GM18951 (cell line): ENCODE measurements around the gene ANKH.
"Not testable (repeated sequence)": the region's sequence is repeated elsewhere in the genome, so short reads cannot be mapped to it uniquely, and the experiment has no call there.

Experiments
- POLR2A ChIP-seq: IDR thresholded peaks from 4 replicates; pipeline ENCODE4 v1.6.1; 2011; ENCODE audit warnings: mild to moderate bottlenecking; ENCODE audit not compliant: insufficient read length, insufficient read depth; ENCODE audit errors: extremely low read depth
- in situ Hi-C: fragments of 300-500 bp; cut with MboI; formaldehyde crosslinking; loops from one replicate; pipeline ENCODE4 v1.12.0; 2022; ENCODE audit warnings: low sequenced_read_pairs, mixed read lengths, inconsistent platforms; ENCODE audit not compliant: unreplicated experiment

ANKH gene

GRCh38 chr5:14801792-14802191, 69.8 kb downstream of the ANKH start:
- TF ChIP-seq POLR2A = no peak
- in situ Hi-C loops = no loop called here

GRCh38 chr5:14797385-14797784, 74.2 kb downstream of the ANKH start:
- in situ Hi-C loops = not testable (repeated sequence)

DNA sequence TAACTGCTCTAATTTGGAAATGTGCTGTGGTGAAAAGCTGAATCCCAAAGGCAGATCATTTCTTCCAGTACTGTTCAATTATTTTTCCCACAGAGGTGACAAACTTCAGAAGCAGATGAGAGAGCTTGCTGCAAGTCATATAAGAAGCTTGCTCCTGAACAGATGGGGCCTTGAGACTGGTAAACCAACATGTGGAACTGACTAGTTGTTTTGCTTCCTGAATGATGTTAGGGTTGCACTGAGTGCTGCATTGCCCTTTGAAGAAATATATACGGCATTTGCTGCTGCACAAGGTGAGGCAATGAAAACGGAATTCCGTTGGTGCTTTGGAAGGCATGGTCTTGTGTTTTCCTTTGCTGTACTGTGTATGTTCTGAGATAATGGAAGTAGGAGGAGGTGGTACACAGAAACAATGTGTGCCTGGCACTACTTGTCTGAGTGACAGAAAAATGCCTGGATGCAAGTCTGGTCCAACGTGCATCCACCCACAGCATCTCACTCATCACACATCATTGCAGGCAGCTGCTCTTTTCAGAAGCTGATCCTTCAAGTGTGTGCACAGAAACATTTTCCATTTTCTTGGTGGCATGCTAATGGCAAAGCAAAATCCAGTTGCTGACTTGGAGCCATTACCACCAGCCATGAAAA, 76.9 kb downstream of the ANKH start:
- TF ChIP-seq POLR2A = no peak
- in situ Hi-C loops = no loop called here

DNA sequence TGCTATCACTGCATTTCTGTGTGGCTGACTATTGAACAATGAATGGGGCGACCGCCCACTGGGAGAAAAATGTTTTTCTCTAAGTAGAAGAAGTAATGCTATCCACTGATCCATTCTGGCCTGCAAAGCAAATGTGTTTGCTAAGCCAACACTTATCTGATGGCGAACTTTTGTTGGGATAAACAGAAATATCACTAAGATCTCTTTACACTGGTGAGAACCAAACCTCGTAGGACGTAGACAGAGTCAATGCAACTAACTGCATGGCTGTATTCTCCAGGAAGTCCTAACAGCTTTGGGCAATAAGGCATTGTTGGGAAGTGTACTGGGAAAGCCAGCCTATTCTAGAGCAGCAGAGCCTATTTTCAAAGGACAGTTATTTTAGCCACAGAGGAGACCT, 77.7 kb downstream of the ANKH start:
- no peak for TF ChIP-seq POLR2A
- in situ Hi-C loops = no loop called here

DNA sequence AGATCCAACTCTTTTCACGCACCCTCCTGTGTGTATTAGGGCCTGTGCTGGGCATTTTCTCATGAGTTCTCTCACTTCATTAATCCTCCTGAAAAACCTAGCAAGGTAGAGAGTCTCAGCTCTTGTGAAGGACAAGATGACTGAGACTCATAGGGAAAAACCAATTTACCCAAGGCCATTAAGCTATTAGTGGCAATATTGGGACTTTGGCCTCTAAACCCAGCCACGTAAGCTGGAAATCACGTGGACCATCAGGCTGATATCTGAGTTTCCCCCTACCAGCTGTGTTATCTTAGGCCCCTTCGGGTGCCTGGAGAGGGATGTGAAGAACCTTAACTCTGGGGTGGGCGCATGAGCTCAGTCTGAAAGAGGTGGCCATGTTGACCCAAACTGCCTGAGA, 80.7 kb downstream of the ANKH start:
- in situ Hi-C loops = no loop called here
- TF ChIP-seq POLR2A = no peak

GRCh38 chr5:14790220-14790619, 81.4 kb downstream of the ANKH start:
- no peak for TF ChIP-seq POLR2A
- in situ Hi-C loops = no loop called here

DNA sequence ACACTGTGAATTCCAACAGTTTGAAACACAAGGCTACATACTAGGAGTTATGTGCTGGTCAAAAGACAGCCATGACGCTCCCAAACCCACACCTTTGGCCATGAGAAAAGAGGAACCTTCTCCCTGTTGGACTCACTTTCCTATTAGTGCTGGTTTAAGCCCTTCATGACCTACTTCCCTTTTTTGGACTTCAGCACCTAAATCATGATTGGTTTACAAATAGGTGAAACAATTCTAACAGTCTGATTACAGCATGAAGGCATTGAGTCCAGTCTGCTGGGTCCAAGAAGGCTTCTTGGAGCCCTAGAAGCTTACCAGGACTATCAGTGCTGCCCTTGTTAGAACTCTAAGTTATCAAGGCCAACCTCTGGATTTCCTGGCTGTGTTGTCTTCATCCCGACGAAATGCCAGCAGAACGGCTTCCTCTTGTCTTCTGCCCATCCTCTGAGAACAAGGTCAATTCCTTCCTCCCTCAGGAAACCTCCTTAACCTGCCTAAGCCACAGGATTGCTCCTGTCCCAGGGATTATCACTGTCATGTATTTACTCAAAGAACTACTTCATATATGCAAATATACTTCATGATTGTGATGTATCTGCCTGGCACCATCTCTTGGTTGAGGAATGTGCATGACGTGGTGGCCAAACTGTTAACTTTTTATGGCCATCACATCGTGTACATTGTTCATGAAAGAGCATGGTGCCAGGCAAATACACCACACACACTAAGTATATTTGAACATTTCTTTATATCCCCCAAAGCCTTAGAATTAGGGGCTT, 83.6 kb downstream of the ANKH start:
- TF ChIP-seq POLR2A = no peak
- in situ Hi-C loops = no loop called here

- in situ Hi-C loops = no loop called here
Observed at GRCh38 chr5:14783691-14784090, 87.9 kb downstream of the ANKH start.

GRCh38 chr5:14782591-14782990, 89.0 kb downstream of the ANKH start:
- no peak for TF ChIP-seq POLR2A
- in situ Hi-C loops = no loop called here

More at GRCh38 chr5:14783691-14784090, 87.9 kb downstream of the ANKH start:
- no peak for TF ChIP-seq POLR2A

GRCh38 chr5:14781106-14781505, 90.5 kb downstream of the ANKH start:
- in situ Hi-C loops = no loop called here
- TF ChIP-seq POLR2A = no peak

GRCh38 chr5:14779975-14780374, 91.6 kb downstream of the ANKH start:
- no peak for TF ChIP-seq POLR2A
- in situ Hi-C loops = no loop called here

DNA sequence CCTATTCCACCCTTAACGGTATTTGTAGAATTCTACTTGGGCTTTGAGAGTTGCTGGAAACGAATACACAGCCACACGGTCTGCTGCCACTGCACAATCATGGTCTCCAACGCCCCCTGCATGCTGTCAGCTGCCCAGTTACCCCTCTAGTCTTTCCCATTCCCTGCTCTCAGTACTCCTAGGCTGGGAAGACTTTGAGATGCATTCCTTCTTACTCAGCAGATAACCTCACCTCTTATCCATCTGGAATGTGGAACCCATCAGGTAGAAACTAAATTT, 92.8 kb downstream of the ANKH start:
- in situ Hi-C loops = no loop called here
- TF ChIP-seq POLR2A = no peak

DNA sequence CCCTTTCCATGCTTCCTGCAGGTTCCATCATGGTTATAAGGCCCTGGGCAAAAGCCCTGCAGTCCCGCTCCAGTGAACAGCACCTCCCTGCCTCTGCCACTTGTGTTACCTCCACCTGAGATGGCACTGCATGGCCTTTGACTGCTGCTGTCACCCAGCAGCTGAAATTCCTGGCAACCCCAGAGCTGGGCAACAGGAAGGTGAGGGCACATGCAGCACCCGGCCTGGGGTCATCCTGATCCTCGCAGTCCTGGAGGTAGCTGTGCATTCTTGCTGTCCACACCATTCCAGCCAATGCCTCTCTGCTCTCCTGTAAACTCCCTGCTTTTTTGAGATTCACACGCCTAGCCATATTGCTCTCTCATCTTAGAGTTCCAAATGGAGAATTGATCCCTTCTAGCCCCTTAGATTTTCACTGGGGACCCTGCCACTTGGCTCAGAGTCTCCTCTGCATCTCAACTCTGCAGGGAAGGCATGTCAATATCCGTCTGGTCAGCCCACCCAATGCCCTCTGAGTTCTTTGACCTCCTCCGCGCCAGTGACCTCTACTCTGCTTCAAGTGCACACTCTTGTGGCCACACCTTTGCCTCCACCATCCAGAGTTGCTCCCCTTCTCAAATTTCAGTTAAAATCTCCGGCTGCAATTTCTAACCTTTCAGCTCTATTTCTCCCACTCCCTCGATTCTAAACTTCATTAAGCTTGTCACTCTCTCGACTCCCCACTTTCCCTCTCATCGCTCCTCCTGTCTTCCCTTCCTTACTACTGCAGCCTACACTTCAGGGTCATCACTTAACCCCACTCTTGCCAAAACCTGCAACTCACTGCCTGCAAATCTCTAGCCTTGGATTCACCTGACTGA, 93.4 kb downstream of the ANKH start:
- in situ Hi-C loops = no loop called here

GRCh38 chr5:14777187-14777586, 94.4 kb downstream of the ANKH start:
- TF ChIP-seq POLR2A = no peak
- in situ Hi-C loops = no loop called here

More for the DNA sequence above, 93.4 kb downstream of the ANKH start:
- TF ChIP-seq POLR2A = no peak
